ENCODE data around the gene POLR3E. TPM values are rescaled to one million over a fixed set of nuclear protein-coding genes. Genes with fewer than 3 reads are reported as not detected.

Gene POLR3E
- total RNA-seq, 1 experiment from 2014 or later, result 73.5 TPM

GRCh38 chr16:22297114-22297870 is at the start of gene POLR3E (continued):
- TF ChIP-seq E2F5 (CRISPR knock-in tag; IDR thresholded peaks at IDR 0.05) (peak; percentile 58; the same call in 1 of the 2 replicates), ATF2 (CRISPR knock-in tag; IDR thresholded peaks at IDR 0.05; ENCODE audit: borderline replicate concordance, low read depth) (0 out of 2 replicates have a peak, but pooled peaks have one; percentile 57), ATF3 (CRISPR knock-in tag; conservative IDR thresholded peaks at IDR 0.05) (no peak), JAZF1 (CRISPR knock-in tag; IDR thresholded peaks at IDR 0.05) (no peak), CDX4 (CRISPR knock-in tag; IDR thresholded peaks at IDR 0.05; ENCODE audit: borderline replicate concordance) (no peak), USF1 (CRISPR knock-in tag; IDR thresholded peaks at IDR 0.05) (peak; percentile 92), ZNF512 (CRISPR knock-in tag; IDR thresholded peaks at IDR 0.05; ENCODE audit: borderline replicate concordance) (0 out of 2 replicates have a peak, but pooled peaks have one; percentile 27), E2F1 (CRISPR knock-in tag; IDR thresholded peaks at IDR 0.05) (no peak; the same call in 1 of the 2 replicates), SMAD4 (CRISPR knock-in tag; IDR thresholded peaks at IDR 0.05) (0 out of 2 replicates have a peak, but pooled peaks have one; percentile 64), MLX (CRISPR knock-in tag; IDR thresholded peaks at IDR 0.05) (0 out of 2 replicates have a peak, but pooled peaks have one; percentile 48), ZNF263 (CRISPR knock-in tag; IDR thresholded peaks at IDR 0.05; ENCODE audit: low read depth) (peak; percentile 32; the same call in 1 of the 2 replicates), ZNF532 (CRISPR knock-in tag; IDR thresholded peaks at IDR 0.05; ENCODE audit: borderline replicate concordance) (no peak)

Measured in WTC11 (cell line).